HCT116 (cell line): ENCODE results near the gene TRIP13. TPM values are rescaled to one million over a fixed set of nuclear protein-coding genes. Genes with fewer than 3 reads are reported as not detected.

Experiments used
- ATAC-seq: fragments of 200-7000 bp; cut with Tn5 transposase; 2 replicates; pipeline ENCODE4 v1.9.1; 2020; ENCODE audit warnings: mild to moderate bottlenecking, moderate library complexity
- BruUV-seq: library from RNA; stranded (reverse); fragments of 400-500 nt; replicated peaks from 2 replicates; lab custom pipeline; 2021; lab: Mats Ljungman, UMichigan
- CTCF ChIA-PET: fragments of 300-600 bp; sonication (Branson Sonifier 250); formaldehyde crosslinking; loops from one replicate; lab custom pipeline; 2021; ENCODE audit warnings: antibody characterized with exemption; lab: Charles Lee
- POLR2A ChIA-PET: fragments of 300-600, 350-600 bp; sonication (Branson Sonifier 250); formaldehyde crosslinking; loops from one replicate; lab custom pipeline; 2021; ENCODE audit warnings: antibody characterized with exemption; lab: Charles Lee
- RAD21 ChIA-PET, 2 experiments: fragments of 300-600 bp; sonication (Branson Sonifier 250); formaldehyde crosslinking; loops; one replicate each; lab custom pipeline; 2023; ENCODE audit warnings: low total read pairs in 2 of 2; ENCODE audit not compliant: uncharacterized antibody in 2 of 2, unreplicated experiment in 2 of 2, low non-redundant PET in 1 of 2; lab: Charles Lee
- DNase-seq: peaks from one replicate; pipeline ENCODE4 v3.0.0-alpha.2; 2010; ENCODE audit warnings: low read depth, low spot score
- H2AFZ ChIP-seq: fragments of 200-600 bp; shearing (Covaris generic), sonication (generic); 2 replicates; pipeline ENCODE4 v1.6.1; 2017; ENCODE audit warnings: low read depth, mixed run types, mixed read lengths, antibody characterized with exemption, low read length; ENCODE audit not compliant: poor library complexity, severe bottlenecking
- H3K27ac ChIP-seq: 2 replicates; pipeline ENCODE4 v1.5.1; 2012; ENCODE audit warnings: low read depth, low read length
- H3K27me3 ChIP-seq: fragments of 200-600 bp; sonication (generic); 2 replicates; pipeline ENCODE4 v1.6.1; 2016; ENCODE audit warnings: mixed run types, low read length, mixed read lengths; ENCODE audit not compliant: insufficient read depth
- H3K36me3 ChIP-seq, 2 experiments: fragments of 200-500 bp in 1 of 2; fragments of 200-600 bp in 1 of 2; sonication (Bioruptor generic) in 1 of 2; sonication (generic) in 1 of 2; 2 replicates each; pipeline versions ENCODE4 v1.5.1 to v1.6.1; 2014 to 2016; ENCODE audit warnings: low read length in 2 of 2, inconsistent platforms in 1 of 2, mixed read lengths in 1 of 2, mixed run types in 1 of 2; ENCODE audit not compliant: insufficient read depth in 2 of 2, control insufficient read depth in 1 of 2
- H3K4me1 ChIP-seq, 2 experiments: fragments of 200-600 bp in 1 of 2; sonication (generic) in 1 of 2; 2 replicates each; pipeline versions ENCODE4 v1.5.1 to v1.6.1; 2012 to 2017; ENCODE audit warnings: low read length in 2 of 2, inconsistent platforms in 1 of 2, mild to moderate bottlenecking in 1 of 2, mixed read lengths in 1 of 2, mixed run types in 1 of 2, moderate library complexity in 1 of 2; ENCODE audit not compliant: insufficient read depth in 2 of 2, control insufficient read depth in 1 of 2
- H3K4me2 ChIP-seq: fragments of 200-600 bp; sonication (generic); 2 replicates; pipeline ENCODE4 v1.6.1; 2017; ENCODE audit warnings: mixed run types, low read length, mixed read lengths
- H3K4me3 ChIP-seq, 2 experiments: fragments of 200-600 bp in 1 of 2; sonication (generic) in 1 of 2; replicated peaks in 1 of 2; 2 replicates each; pipeline ENCODE4 v1.5.1; 2011 to 2016; ENCODE audit warnings: low read length in 2 of 2, control low read depth in 1 of 2, low read depth in 1 of 2, mild to moderate bottlenecking in 1 of 2, mixed read lengths in 1 of 2, mixed run types in 1 of 2
- H3K79me2 ChIP-seq: fragments of 200-600 bp; sonication (generic); 2 replicates; pipeline ENCODE4 v1.6.1; 2017; ENCODE audit warnings: mild to moderate bottlenecking, mixed run types, low read length, moderate library complexity, mixed read lengths; ENCODE audit not compliant: insufficient read depth
- H3K9ac ChIP-seq: fragments of 200-600 bp; sonication (generic); 2 replicates; pipeline ENCODE4 v1.6.1; 2016; ENCODE audit warnings: low read length, mixed read lengths
- H3K9me2 ChIP-seq: fragments of 200-600 bp; sonication (generic), shearing (Covaris generic); 2 replicates; pipeline ENCODE4 v1.6.1; 2017; ENCODE audit warnings: mixed run types, mild to moderate bottlenecking, moderate library complexity; ENCODE audit not compliant: insufficient read depth
- H3K9me3 ChIP-seq, 2 experiments: fragments of 200-500 bp in 1 of 2; fragments of 200-600 bp in 1 of 2; sonication (Bioruptor generic) in 1 of 2; sonication (generic) in 1 of 2; 2 replicates each; pipeline ENCODE4 v1.6.1; 2014 to 2017; ENCODE audit warnings: low read length in 2 of 2, mixed read lengths in 2 of 2, inconsistent platforms in 1 of 2, low read depth in 1 of 2, mild to moderate bottlenecking in 1 of 2, mixed run types in 1 of 2, moderate library complexity in 1 of 2; ENCODE audit not compliant: control insufficient read depth in 1 of 2, insufficient read depth in 1 of 2
- H4K20me1 ChIP-seq: fragments of 200-600 bp; sonication (generic), shearing (Covaris generic); 2 replicates; pipeline ENCODE4 v1.6.1; 2017; ENCODE audit warnings: mixed run types, mild to moderate bottlenecking, moderate library complexity; ENCODE audit not compliant: insufficient read depth
- ATF3 ChIP-seq: IDR thresholded peaks from 2 replicates; pipeline ENCODE4 v1.6.1; 2012
- CEBPB ChIP-seq: IDR thresholded peaks from 2 replicates; pipeline ENCODE4 v1.6.1; 2012; ENCODE audit warnings: low read depth
- CTCF ChIP-seq, 3 experiments: fragments of 200-600 bp in 1 of 3; sonication (generic) in 1 of 3; IDR thresholded peaks in 2 of 3; conservative IDR thresholded peaks in 1 of 3; 2 replicates each; pipeline ENCODE4 v1.5.1; 2012 to 2017; ENCODE audit warnings: low read depth in 2 of 3, low read length in 2 of 3, antibody characterized with exemption in 1 of 3, borderline replicate concordance in 1 of 3, control low read depth in 1 of 3, mild to moderate bottlenecking in 1 of 3, mixed read lengths in 1 of 3, mixed run types in 1 of 3, moderate library complexity in 1 of 3; ENCODE audit not compliant: insufficient read depth in 1 of 3
- ELF1 ChIP-seq: IDR thresholded peaks from 2 replicates; pipeline ENCODE4 v1.6.1; 2012; ENCODE audit warnings: low read depth, borderline replicate concordance
- EZH2 ChIP-seq: fragments of 200-600 bp; sonication (generic); IDR thresholded peaks from 2 replicates; pipeline ENCODE4 v1.6.1; 2017; ENCODE audit warnings: antibody characterized with exemption, mixed run types
- FOSL1 ChIP-seq: IDR thresholded peaks from 2 replicates; pipeline ENCODE4 v1.6.1; 2012; ENCODE audit warnings: low read depth
- MAX ChIP-seq: IDR thresholded peaks from 2 replicates; pipeline ENCODE4 v1.6.1; 2012
- POLR2A ChIP-seq: IDR thresholded peaks from 2 replicates; pipeline ENCODE4 v1.7.0; 2011; ENCODE audit warnings: borderline replicate concordance; ENCODE audit not compliant: insufficient read depth, insufficient read length; ENCODE audit errors: extremely low read depth
- POLR2AphosphoS5 ChIP-seq: IDR thresholded peaks from 2 replicates; pipeline ENCODE4 v1.6.1; 2011; ENCODE audit warnings: mild to moderate bottlenecking, low read depth, low read length, moderate library complexity
- RAD21 ChIP-seq: IDR thresholded peaks from 2 replicates; pipeline ENCODE4 v1.6.1; 2012; ENCODE audit warnings: low read depth, mild to moderate bottlenecking
- SIN3A ChIP-seq: IDR thresholded peaks from 2 replicates; pipeline ENCODE4 v1.6.1; 2012; ENCODE audit warnings: low read depth
- SRF ChIP-seq: IDR thresholded peaks from 2 replicates; pipeline ENCODE4 v1.6.1; 2012; ENCODE audit warnings: low read depth
- YY1 ChIP-seq: IDR thresholded peaks from 2 replicates; pipeline ENCODE4 v1.6.1; 2011; ENCODE audit warnings: low read length, low read depth, moderate library complexity, mild to moderate bottlenecking; ENCODE audit not compliant: insufficient replicate concordance; ENCODE audit errors: extremely low read depth
- ZNF274 ChIP-seq: fragments of 200-500 bp; sonication (Bioruptor generic); IDR thresholded peaks from 2 replicates; pipeline ENCODE4 v1.6.1; 2014; ENCODE audit warnings: mild to moderate bottlenecking, low read depth, low read length, inconsistent platforms
- intact Hi-C: fragments of 100-400 bp; cut with micrococcal nuclease; formaldehyde crosslinking; loops from 2 replicates; pipeline ENCODE4 v1.10.0; 2022
- total RNA-seq: library from RNA; stranded (reverse); gene quantifications from one replicate; pipeline ENCODE4 v1.2.1, GENCODE V29; 2021; ENCODE audit not compliant: unreplicated experiment
- TF ChIP-seq, protein P1 (sequence below): IDR thresholded peaks from 2 replicates; pipeline ENCODE4 v1.6.1; 2012; ENCODE audit warnings: low read depth
- TF ChIP-seq, protein P2 (sequence below): IDR thresholded peaks from 2 replicates; pipeline ENCODE4 v1.6.1; 2011; ENCODE audit warnings: mild to moderate bottlenecking, low read length, moderate library complexity; ENCODE audit not compliant: insufficient replicate concordance; ENCODE audit errors: extremely low read depth

Gene TRIP13
- total RNA-seq, 1 experiment from 2014 or later, result 45.0 TPM

DNA sequence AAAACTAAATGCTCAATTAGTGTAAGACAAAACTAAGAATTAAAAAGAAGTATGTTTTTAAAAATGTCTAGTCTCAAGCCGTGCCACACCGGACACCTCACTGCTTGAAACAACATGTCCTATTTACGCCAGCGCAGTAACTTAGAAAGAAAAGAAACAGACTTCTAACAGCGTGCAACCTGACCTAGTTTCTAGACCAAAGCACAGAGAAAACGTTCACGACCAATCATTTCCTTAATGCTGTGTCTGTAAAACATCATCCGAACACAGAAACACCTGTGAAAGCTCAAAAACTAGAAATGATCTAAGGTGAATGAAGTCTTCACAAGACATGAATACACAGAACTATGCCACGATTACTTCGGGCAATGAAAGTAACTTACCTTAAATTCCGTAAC is 4.0 kb upstream of the TRIP13 start:
- POLR2A ChIA-PET, result no interaction called here
- H2AFZ ChIP-seq, result no peak overlapping the region
- no peak overlapping the region for H3K9ac ChIP-seq
- H3K36me3 ChIP-seq, result peaks cover 46 to 71% of the 10 kb centered on the region in 2 experiments
- RAD21 ChIA-PET, result no interaction called here
- no peaks in the 10 kb centered on the region for H3K27me3 ChIP-seq
- peaks cover 95% of the 10 kb centered on the region for H3K79me2 ChIP-seq
- CTCF ChIA-PET, result no interaction called here
- H3K4me3 ChIP-seq, result no peak overlapping the region
- TF ChIP-seq POLR2A, result no peak
- TF ChIP-seq SRF, result no peak
- no peak for TF ChIP-seq POLR2AphosphoS5
- TF ChIP-seq CTCF (IDR thresholded peaks at IDR 0.05 in 2 of 3, conservative IDR thresholded peaks at IDR 0.05 in 1 of 3; ENCODE audit: borderline replicate concordance in 1 of 3, insufficient read depth in 1 of 3, low read depth in 2 of 3, low read length in 2 of 3), result no peak
- no peak for TF ChIP-seq FOSL1
- TF ChIP-seq, protein P1, sequence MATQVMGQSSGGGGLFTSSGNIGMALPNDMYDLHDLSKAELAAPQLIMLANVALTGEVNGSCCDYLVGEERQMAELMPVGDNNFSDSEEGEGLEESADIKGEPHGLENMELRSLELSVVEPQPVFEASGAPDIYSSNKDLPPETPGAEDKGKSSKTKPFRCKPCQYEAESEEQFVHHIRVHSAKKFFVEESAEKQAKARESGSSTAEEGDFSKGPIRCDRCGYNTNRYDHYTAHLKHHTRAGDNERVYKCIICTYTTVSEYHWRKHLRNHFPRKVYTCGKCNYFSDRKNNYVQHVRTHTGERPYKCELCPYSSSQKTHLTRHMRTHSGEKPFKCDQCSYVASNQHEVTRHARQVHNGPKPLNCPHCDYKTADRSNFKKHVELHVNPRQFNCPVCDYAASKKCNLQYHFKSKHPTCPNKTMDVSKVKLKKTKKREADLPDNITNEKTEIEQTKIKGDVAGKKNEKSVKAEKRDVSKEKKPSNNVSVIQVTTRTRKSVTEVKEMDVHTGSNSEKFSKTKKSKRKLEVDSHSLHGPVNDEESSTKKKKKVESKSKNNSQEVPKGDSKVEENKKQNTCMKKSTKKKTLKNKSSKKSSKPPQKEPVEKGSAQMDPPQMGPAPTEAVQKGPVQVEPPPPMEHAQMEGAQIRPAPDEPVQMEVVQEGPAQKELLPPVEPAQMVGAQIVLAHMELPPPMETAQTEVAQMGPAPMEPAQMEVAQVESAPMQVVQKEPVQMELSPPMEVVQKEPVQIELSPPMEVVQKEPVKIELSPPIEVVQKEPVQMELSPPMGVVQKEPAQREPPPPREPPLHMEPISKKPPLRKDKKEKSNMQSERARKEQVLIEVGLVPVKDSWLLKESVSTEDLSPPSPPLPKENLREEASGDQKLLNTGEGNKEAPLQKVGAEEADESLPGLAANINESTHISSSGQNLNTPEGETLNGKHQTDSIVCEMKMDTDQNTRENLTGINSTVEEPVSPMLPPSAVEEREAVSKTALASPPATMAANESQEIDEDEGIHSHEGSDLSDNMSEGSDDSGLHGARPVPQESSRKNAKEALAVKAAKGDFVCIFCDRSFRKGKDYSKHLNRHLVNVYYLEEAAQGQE, result no peak
- TF ChIP-seq SIN3A, result no peak
- TF ChIP-seq ATF3, result no peak
- TF ChIP-seq CEBPB, result no peak
- TF ChIP-seq ELF1, result no peak
- TF ChIP-seq, protein P2, sequence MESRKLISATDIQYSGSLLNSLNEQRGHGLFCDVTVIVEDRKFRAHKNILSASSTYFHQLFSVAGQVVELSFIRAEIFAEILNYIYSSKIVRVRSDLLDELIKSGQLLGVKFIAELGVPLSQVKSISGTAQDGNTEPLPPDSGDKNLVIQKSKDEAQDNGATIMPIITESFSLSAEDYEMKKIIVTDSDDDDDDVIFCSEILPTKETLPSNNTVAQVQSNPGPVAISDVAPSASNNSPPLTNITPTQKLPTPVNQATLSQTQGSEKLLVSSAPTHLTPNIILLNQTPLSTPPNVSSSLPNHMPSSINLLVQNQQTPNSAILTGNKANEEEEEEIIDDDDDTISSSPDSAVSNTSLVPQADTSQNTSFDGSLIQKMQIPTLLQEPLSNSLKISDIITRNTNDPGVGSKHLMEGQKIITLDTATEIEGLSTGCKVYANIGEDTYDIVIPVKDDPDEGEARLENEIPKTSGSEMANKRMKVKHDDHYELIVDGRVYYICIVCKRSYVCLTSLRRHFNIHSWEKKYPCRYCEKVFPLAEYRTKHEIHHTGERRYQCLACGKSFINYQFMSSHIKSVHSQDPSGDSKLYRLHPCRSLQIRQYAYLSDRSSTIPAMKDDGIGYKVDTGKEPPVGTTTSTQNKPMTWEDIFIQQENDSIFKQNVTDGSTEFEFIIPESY, result no peak
- no peak for TF ChIP-seq ZNF274
- no peak for TF ChIP-seq EZH2
- no peak for TF ChIP-seq MAX
- TF ChIP-seq RAD21, result no peak
- TF ChIP-seq YY1, result no peak
- TF ChIP-seq, all 23 proteins: peak for 0
- H3K9me2 ChIP-seq, result no peaks in the 10 kb centered on the region
- no peak overlapping the region for H3K27ac ChIP-seq
- peaks cover 10 to 12% of the 10 kb centered on the region in 2 experiments; a peak in 3 of 4 replicates for H3K4me1 ChIP-seq
- no peak overlapping the region for H3K4me2 ChIP-seq
- no peaks in the 10 kb centered on the region for H3K9me3 ChIP-seq
- intact Hi-C loops, result no loop called here
- ATAC-seq (no peak), DNase-seq (no peak)
- H4K20me1 ChIP-seq, result no peaks in the 10 kb centered on the region; the same call in 1 of the 2 replicates
- no TSS peak for BruUV-seq
